Gastroesophageal sphincter (tissue), 4 donors: ENCODE data around the gene SPRR1B. TPM values are rescaled to one million over a fixed set of nuclear protein-coding genes. Genes with fewer than 3 reads are reported as not detected.
"Not testable (repeated sequence)": the region's sequence is repeated elsewhere in the genome, so short reads cannot be mapped to it uniquely, and the experiment has no call there.

Experiments
- ATAC-seq: fragments of 150-250 bp; one replicate; pipeline ENCODE4 v1.9.1; 2016; ENCODE audit warnings: mild to moderate bottlenecking, moderate library complexity
- H3K27ac ChIP-seq, 4 donors: fragments of 200-600 bp; sonication (generic) in 3 of 4; 1 replicate in 3 of 4; 2 replicates in 1 of 4; pipeline ENCODE4 v1.5.1; 2016 to 2019
- H3K27me3 ChIP-seq: fragments of 200-600 bp; sonication (generic); one replicate; pipeline ENCODE4 v1.5.1; 2019
- H3K36me3 ChIP-seq, 2 donors: fragments of 200-600 bp; sonication (generic); one replicate each; pipeline ENCODE4 v1.5.1; 2019; ENCODE audit warnings: control low read depth in 1 of 2
- H3K4me1 ChIP-seq, 3 donors: fragments of 200-600 bp; sonication (generic); 1 replicate in 2 of 3; 2 replicates in 1 of 3; pipeline ENCODE4 v1.5.1; 2016 to 2019; ENCODE audit warnings: control low read depth in 2 of 3
- H3K4me3 ChIP-seq, 2 donors: fragments of 200-600 bp; sonication (generic); one replicate each; pipeline ENCODE4 v1.5.1; 2019; ENCODE audit warnings: mild to moderate bottlenecking in 1 of 2, moderate library complexity in 1 of 2
- H3K9me3 ChIP-seq, 3 donors: fragments of 200-600 bp; sonication (generic); one replicate each; pipeline ENCODE4 v1.5.1; 2017 to 2019; ENCODE audit warnings: control low read depth in 2 of 3
- EP300 ChIP-seq: sonication (generic); formaldehyde crosslinking; IDR thresholded peaks from one replicate; pipeline ENCODE4 v1.6.1; 2017; ENCODE audit warnings: antibody characterized with exemption, mild to moderate bottlenecking
- POLR2A ChIP-seq, 2 donors: fragments of 450-650 bp; IDR thresholded peaks; one replicate each; pipeline ENCODE4 v1.6.1; 2017; ENCODE audit warnings: antibody characterized with exemption in 2 of 2, mild to moderate bottlenecking in 2 of 2, moderate library complexity in 1 of 2
- POLR2AphosphoS5 ChIP-seq: sonication (generic); formaldehyde crosslinking; IDR thresholded peaks from one replicate; pipeline ENCODE4 v1.6.1; 2017; ENCODE audit warnings: antibody characterized with exemption
- WGBS, 2 donors: methylation state at CpG; one replicate each; pipeline ENCODE4 v1.1.5; 2018; ENCODE audit warnings: low coverage in 1 of 2; 5-methylcytosine and 5-hydroxymethylcytosine counted together
- total RNA-seq, 4 donors: library from RNA; depleted of rRNA; stranded (reverse); fragments of >200 nt; gene quantifications; one replicate each; pipeline ENCODE4 v1.1.0, GENCODE V29; 2016
- TF ChIP-seq, protein P1 (sequence below), 4 experiments: fragments of 200-600 bp in 2 of 4; fragments of 450-650 bp in 2 of 4; sonication (generic) in 1 of 4; IDR thresholded peaks; one replicate each; pipeline ENCODE4 v1.5.1; 2017 to 2019; ENCODE audit warnings: antibody characterized with exemption in 4 of 4, mild to moderate bottlenecking in 2 of 4, moderate library complexity in 2 of 4

Gene SPRR1B
- total RNA-seq, 4 donors from 2014 or later: 15.1 to 30.0 TPM; not detected in 2

DNA sequence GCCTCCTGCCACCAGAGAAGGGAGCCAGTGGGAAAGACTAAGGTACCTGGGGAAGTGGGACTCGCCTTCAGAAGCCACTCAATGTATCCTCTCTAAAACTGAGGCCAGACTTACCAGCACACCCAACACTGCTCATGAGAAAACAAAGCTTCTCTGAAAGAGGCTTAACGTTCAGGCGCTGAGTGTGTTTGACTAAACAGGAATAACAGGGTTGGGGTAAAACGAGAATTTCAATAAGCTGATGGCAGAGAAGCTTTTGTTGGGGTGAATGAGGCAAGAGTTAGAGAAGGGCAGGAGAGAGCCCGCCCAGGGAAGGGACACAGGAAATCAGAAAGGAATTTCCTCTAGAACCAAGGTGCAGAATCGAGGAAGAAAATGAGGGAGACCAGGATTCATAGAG, 31.2 kb upstream of the SPRR1B start:
- H3K27ac ChIP-seq: no peak overlapping the region
- H3K4me3 ChIP-seq: no peak overlapping the region
- no peak for TF ChIP-seq POLR2AphosphoS5
- H3K36me3 ChIP-seq: no peaks in the 10 kb centered on the region
- ATAC-seq: no peak
- 78 to 81% methylated on average over 3 to 5 of the region's 6 CpGs for WGBS, 2 donors
- peaks cover 0 to 16% (median 0%) of the 10 kb centered on the region in 3 donors for H3K9me3 ChIP-seq
- H3K27me3 ChIP-seq: no peaks in the 10 kb centered on the region
- no peaks in the 10 kb centered on the region for H3K4me1 ChIP-seq

GRCh38 chr1:153000294-153000693, 30.7 kb upstream of the SPRR1B start:
- TF ChIP-seq POLR2AphosphoS5 (no peak), POLR2A (IDR thresholded peaks at IDR 0.05) (no peak), EP300 (no peak)
- TF ChIP-seq, protein P1, sequence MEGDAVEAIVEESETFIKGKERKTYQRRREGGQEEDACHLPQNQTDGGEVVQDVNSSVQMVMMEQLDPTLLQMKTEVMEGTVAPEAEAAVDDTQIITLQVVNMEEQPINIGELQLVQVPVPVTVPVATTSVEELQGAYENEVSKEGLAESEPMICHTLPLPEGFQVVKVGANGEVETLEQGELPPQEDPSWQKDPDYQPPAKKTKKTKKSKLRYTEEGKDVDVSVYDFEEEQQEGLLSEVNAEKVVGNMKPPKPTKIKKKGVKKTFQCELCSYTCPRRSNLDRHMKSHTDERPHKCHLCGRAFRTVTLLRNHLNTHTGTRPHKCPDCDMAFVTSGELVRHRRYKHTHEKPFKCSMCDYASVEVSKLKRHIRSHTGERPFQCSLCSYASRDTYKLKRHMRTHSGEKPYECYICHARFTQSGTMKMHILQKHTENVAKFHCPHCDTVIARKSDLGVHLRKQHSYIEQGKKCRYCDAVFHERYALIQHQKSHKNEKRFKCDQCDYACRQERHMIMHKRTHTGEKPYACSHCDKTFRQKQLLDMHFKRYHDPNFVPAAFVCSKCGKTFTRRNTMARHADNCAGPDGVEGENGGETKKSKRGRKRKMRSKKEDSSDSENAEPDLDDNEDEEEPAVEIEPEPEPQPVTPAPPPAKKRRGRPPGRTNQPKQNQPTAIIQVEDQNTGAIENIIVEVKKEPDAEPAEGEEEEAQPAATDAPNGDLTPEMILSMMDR (IDR thresholded peaks at IDR 0.05): no peak
- 100% methylated on average over 1 of the region's 1 CpG; no CpG with 5 or more reads in 1 of the 2 donors for WGBS, 2 donors
- Histone ChIP-seq H3K4me3 (no peak overlapping the region), H3K27me3 (no peaks in the 10 kb centered on the region), H3K27ac (no peak overlapping the region), H3K9me3 (peaks cover 0 to 11% (median 0%) of the 10 kb centered on the region in 3 donors), H3K4me1 (no peaks in the 10 kb centered on the region), H3K36me3 (no peaks in the 10 kb centered on the region)
- no peak for ATAC-seq

- no peaks in the 10 kb centered on the region for H3K36me3 ChIP-seq
- H3K27ac ChIP-seq: no peak within 1 kb of the TSS
- ATAC-seq: no peak
- H3K4me1 ChIP-seq: no peaks in the 10 kb centered on the region
- 67 to 79% methylated on average over 1 to 2 of the region's 2 CpGs for WGBS, 2 donors
- H3K9me3 ChIP-seq: peaks cover 0 to 6% (median 0%) of the 10 kb centered on the region in 3 donors
- no peaks in the 10 kb centered on the region for H3K27me3 ChIP-seq
- TF ChIP-seq POLR2A (IDR thresholded peaks at IDR 0.05) (no peak), POLR2AphosphoS5 (no peak), EP300 (no peak)
- TF ChIP-seq, protein P1 (IDR thresholded peaks at IDR 0.05): no peak
- H3K4me3 ChIP-seq: no peak within 1 kb of the TSS
Observed at GRCh38 chr1:153001382-153001781, 29.6 kb upstream of the SPRR1B start, which contains the start of gene SPRR3. TSS of gene SPRR3 (plus strand) at chr1:153001749. CDS start at chr1:153003021, 1,272 bp downstream.

DNA sequence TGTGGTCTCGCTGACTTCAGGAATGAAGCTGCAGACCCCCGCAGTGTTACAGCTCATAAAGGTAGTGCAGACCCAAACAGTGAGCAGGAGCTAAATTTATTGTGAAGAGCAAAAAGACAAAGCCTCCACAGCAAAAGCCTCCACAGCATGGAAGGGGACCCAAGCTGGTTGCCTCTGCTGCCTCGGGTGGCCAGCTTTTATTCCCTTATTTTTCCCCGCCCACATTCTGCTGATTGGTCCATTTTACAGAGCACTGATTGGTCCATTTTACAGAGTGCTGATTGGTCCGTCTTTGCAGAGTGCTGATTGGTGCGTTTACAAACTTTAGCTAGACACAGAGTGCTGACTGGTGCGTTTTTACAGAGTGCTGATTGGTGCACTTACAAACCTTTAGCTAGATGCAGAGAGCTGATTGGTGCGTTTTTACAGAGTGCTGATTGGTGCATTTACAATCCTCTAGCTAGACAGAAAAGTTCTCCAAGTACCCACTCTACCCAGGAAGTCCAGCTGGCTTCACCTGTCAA, 19.7 kb upstream of the SPRR1B start:
- not testable (repeated sequence) for H3K9me3 ChIP-seq, H3K27ac ChIP-seq, H3K4me3 ChIP-seq, H3K36me3 ChIP-seq, H3K27me3 ChIP-seq, ATAC-seq, H3K4me1 ChIP-seq
- WGBS, 2 donors: 73% methylated on average over 5 to 6 of the region's 8 CpGs

- not testable (repeated sequence) for ATAC-seq
- WGBS, 2 donors: 27 to 33% methylated on average over 2 of the region's 2 CpGs
Observed at GRCh38 chr1:153021829-153022228, 9.2 kb upstream of the SPRR1B start.

DNA sequence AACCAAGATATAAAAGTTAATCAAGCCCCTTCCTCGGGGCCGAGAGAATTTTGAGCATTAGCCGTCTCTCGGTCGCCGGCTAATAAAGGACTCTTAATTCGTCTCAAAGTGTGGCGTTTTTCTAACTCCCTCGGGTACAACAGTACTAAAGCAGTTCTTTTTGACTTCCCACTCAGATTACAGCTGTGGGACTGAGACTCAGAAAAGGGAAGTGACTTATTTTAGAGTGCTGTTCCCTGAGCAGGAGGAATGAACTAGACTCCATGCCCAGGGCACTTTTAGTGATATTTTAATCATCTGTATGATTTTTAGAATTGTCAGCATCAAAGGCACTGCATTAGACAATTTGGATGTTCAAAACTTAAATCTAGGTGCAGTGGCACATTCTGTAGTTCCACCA, 8.7 kb upstream of the SPRR1B start:
- WGBS, 2 donors: 12 to 50% methylated on average over 4 to 9 of the region's 9 CpGs
- not testable (repeated sequence) for H3K27me3 ChIP-seq, H3K4me3 ChIP-seq, H3K27ac ChIP-seq, H3K9me3 ChIP-seq, H3K36me3 ChIP-seq, ATAC-seq, H3K4me1 ChIP-seq

More at GRCh38 chr1:153021829-153022228, 9.2 kb upstream of the SPRR1B start:
- H3K27ac ChIP-seq, H3K9me3 ChIP-seq, H3K4me3 ChIP-seq, H3K27me3 ChIP-seq, H3K36me3 ChIP-seq, H3K4me1 ChIP-seq: not testable (repeated sequence)

- Histone ChIP-seq H3K9me3 (no peaks in the 10 kb centered on the region), H3K27ac (no peak overlapping the region), H3K27me3 (peaks cover 6% of the 10 kb centered on the region), H3K36me3 (no peaks in the 10 kb centered on the region), H3K4me3 (no peak overlapping the region), H3K4me1 (no peaks in the 10 kb centered on the region)
- ATAC-seq: no peak
- 83 to 90% methylated on average over 1 to 7 of the region's 7 CpGs for WGBS, 2 donors
- TF ChIP-seq, protein P1 (IDR thresholded peaks at IDR 0.05): no peak
- TF ChIP-seq POLR2A (IDR thresholded peaks at IDR 0.05) (no peak), POLR2AphosphoS5 (no peak), EP300 (no peak)
Observed at GRCh38 chr1:153023109-153023508, 7.9 kb upstream of the SPRR1B start.
